HG03159 (cell line): ENCODE results near the gene BARX2.

Source experiments
- ATAC-seq: cut with Tn5 transposase; IDR thresholded peaks from one replicate; pipeline ENCODE4 v1.9.1; 2021; ENCODE audit warnings: mild to moderate bottlenecking, moderate library complexity; ENCODE audit not compliant: unreplicated experiment

BARX2 gene

DNA sequence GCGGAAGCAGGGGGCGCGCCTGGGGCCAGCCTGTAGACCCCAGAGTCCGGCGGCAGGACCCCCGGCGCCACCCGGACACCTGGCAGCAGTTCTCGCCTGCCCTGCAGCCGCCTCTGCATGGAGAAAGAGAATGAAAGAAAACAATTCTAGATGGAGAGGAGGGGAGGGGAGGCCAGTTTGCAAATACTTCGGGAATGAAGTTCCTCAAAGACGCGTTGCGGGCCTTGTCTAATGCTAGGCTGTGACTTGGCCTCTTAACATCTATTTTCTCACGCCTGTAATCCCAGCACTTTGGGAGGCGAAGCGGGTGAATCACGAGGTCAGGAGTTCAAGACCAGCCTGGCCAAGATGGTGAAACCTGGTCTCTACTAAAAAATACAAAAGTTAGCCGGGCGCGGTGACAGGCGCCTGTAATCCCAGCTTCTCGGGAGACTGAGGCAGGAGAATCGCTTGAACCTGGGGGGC lies 2.1 kb upstream of the BARX2 start:
- ATAC-seq = no peak

DNA sequence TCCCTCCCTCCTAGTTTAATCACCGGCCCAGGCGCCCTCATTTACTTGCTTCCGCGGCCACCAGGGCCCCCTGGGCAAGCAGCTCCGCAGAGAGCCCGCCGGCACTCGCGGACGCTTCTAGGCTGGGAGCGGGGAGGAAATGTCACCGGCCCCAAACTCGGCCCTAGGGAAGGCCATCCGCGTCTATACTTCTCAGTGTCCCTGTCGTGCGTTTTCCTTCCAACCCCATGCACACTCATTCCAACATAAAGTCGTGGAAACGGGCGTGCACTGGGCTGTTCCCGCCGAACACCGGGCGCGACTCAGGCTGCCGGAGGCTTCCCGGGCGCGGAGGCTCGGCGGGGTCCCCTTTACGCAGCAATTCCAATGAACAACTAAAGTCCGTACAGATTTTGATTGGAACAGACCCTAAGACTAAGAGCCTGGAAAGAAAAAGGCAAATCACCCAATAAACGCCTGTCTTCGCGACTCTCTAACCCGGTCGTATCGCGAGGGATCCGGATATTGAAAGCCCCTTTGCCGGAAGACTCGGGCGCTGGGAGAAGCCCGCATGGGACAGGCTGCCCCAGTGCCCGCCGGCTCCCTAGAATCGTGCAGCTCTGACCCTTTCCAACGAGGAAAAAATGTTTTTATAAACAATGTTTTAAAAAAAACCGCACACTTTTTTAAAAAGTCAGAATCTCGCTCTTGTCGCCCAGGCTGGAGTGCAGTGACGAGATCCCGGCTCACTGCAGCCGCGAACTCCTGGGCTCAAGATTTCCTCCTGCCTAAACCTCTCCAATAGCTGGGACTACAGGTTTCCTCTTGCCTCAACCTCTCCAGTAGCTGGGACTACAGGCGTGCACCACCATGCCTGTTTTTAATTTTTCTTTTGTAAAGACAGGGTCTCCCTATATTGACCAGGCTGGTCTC lies 1.3 kb upstream of the BARX2 start:
- no peak for ATAC-seq

DNA sequence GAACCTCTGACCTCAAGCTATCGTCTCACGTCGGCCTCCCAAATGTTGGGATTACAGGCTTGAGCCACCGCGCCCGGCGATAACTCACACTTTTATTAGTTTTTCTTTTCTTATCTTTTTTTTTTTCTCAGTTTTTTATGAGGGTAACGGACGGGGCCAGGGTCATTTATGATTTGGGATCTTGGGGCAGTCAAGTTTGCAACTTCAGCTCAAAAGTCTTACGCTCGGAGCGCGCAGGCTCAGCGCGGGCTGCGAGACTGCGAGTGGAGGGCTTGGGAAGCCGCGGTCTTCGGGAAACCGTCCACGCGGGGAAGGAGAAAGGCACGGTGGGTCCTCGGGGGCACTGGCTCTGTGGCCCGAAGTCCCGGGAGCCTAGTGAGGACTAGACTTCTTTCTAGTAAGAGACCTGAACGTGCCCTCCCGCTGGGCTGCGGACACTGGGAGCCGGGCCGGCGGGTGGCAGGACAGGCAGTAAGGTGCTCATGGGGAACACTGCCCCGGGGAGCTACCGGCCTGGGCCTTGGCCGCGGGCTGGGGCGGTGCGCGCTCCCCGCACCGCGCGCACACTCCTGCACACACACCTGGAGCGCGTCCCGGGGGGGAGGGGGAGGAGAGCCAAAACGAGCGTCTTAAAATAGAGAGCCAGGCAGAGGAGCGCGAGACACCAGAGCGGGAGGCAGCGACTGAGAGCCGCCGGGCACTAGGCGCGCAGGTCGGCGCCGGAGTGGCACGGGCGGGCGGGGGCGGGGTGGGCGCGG lies 476 bp upstream of the BARX2 start:
- ATAC-seq = no peak

DNA sequence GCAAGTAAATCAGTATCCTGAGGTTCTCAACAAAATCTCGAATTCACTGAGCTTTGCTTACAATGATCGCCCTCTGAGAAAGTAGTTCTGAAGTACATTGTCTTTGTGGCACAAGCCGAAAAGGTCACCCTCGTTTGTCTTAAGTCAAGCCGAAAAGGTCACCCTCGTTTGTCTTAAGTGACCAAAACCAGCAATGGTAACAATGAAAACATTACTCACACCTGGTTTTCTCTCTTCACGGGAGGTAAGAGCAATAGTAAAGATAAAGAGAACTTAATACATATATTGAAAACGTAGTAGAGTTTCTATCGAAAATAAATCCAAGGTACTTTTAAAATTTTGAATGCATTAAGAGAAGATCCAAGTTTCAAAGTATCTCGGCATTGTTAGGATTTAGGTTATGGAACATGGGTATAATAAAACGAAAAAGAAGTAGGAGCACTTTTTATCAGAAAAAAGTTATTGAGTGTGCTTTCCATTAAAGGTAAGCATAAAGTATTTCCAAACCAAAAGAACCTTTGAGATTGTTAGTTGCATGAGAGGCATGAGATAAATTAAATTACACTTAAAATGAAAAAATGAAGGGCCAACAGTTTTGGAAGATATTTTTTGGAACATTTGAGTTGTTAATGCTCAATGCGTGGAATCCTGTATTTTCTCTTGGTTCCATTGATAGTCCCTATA lies 1.2 kb downstream of the BARX2 start:
- no peak for ATAC-seq

DNA sequence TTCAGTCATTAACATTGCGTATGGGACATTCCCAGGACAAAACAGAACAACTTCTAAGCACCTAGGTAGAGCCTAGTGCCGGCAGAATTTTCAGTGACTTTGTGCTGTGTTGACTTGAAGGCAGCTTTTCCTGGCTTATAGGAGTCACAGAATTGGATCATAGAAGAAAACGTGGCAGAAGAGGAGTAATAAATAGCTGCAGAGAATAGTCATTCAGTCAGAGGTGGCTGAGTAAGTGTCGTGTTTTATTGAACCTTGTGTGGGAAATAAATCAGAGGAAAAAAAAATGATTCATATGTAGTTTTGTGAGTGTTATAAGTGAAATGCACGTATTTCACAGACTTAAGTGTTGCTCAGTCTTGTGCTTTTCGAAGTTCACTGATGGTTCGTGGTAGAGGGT lies 2.1 kb downstream of the BARX2 start:
- no peak for ATAC-seq

DNA sequence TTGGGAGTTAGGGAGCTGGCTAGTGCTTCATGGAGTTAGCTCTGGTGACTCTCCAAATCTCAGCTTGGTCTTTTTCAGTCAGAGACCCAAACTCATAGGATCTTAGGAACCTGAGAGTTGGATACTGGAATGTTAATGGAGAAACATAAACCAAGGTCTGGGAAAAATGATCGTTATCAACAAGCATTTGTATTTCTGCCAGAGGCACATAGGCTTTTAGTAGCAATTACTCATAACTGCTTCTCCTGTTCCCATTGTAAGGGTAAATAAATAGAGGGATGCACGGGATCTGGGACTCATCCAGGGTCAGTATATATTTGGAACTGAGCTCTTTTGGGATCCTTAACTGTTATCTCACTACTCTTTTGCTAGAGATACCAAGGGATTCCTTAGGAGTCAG lies 4.8 kb downstream of the BARX2 start:
- ATAC-seq = no peak

DNA sequence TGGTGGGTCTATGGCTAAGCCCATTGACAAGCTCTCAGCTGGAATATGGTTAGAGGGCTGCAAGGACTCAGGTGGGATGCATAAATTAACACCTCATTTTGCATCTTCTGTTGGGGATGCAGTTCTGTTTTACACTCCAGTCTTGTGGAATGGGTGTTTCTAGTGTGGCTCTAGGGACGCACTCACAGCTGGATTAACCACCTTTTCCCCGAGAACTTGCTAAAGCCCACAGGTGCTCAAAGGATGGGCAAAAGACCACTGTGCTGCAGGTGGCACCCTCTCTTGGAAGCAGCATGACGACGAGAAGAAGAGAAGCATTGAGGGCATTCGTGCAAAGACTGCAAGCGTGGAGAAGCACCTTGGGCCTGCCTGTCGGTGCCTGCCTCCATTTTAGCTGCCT lies 6.9 kb downstream of the BARX2 start:
- ATAC-seq = no peak

DNA sequence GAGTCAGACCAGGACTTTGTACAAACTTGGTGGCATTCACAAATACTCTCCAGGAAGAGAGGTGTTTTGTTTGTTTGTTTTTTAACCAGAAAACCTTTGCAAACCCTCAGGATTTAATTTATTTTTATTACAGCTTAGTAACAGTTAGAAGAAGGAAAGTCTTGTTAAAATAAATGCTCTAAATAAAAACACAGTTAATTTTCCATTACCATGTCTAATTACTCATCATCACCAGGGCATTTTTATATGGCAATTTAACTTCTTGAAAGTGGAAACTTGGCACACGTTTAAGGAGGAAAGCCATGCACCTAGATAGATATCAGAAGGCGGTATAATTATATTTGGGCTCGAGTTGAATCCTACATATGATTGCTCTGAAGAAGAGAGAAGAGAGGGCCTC lies 7.4 kb downstream of the BARX2 start:
- no peak for ATAC-seq

DNA sequence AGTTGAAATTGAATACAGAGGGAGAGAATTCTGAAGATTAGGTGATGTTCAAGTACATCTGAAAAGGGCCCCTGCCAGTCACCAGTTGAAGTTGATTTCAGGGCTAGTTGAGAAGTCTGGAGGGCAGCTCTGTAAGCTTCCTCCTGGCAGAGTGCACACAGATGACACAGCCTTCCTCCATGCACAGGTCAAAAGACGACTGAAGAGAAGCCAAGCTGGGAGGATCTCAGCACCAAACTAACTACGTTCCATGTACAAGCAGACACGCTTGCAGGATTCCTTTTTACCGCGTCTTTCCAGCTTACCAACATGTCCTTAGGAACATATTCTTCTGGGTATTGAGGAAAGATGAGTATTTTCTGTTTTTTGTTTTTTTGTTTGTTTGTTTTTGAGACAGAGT lies 7.9 kb downstream of the BARX2 start:
- no peak for ATAC-seq

DNA sequence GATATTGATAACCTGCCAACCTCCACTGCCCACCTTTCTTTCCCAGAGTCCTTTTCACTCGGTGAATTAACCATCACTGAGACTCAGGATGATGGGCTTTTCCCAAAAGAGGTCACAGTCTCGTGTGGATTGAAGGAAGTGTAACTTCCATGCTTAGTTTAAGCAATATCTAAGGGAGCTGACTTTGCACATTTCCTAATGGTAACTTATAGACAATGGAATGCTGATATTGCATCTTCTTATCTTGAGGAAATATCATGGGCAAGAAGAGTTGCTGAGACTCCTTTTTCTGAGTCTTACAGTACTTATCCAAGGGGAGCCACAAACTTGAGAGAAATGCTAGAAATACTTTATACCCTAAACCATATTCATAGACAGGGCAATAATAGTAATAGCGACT lies 8.8 kb downstream of the BARX2 start:
- no peak for ATAC-seq

DNA sequence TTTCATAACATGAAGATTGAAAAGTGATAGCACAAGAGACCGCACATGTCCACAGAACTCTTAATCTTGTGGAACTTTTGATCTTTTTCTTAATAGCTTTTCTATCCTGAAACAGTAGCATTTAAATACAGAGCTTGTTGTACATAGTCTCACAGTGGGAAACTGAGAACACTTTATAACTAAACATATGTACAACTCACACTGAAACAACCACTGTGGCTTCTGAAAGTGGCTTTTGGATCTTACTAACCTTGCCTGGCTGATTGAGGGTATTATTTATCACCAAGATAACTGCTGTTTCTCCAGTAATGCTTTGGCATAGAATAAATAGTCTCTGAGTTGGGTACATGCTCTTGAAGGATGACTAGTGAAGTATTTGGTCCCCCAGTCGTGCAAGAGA lies 10.2 kb downstream of the BARX2 start:
- no peak for ATAC-seq

DNA sequence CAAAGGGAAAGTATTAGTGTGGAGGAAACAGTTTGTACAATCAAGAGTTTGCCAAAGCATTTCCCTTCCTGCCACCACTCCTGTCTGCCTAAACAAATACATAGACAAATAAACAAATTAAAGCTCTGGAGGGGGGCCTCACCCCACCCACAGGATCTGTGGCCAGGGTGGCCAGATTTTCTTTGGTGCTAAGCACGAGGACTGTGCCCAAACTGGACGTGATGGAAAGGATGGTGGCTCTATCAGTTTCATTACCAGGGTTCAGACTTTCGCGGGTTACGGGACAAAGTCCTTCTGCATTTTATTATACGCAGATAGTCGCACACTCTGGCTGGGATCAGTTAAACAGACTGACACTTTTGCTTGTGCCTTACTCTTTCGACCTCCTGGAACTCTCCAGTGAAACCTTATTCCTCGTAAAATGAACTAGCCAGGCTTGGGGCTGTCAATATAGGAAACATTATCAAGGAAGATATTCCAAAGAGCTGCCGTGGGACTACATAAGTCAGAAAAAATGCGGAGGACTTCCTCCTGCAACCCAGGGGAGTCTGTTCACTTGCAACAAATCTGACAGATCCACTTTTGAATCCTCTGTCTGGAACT lies 11.2 kb downstream of the BARX2 start:
- no peak for ATAC-seq

DNA sequence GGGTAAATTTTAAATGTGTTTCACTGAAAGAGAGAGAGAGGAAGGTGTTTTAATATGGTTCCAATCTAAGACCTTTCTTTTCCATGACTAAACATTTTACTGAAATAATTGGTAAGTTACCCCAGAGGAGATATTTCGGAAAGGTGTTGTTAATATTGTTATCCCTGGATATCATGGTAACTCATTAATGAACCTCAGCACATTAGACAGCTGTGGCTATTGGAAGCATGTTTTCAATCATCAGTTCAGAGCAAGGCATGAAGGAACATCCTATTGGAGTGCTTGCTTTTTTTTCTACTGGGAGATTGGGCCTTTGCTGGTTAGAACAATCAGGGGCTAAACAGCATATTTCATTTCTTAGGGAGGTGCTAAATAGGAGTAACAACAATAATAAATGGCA lies 11.8 kb downstream of the BARX2 start:
- no peak for ATAC-seq

DNA sequence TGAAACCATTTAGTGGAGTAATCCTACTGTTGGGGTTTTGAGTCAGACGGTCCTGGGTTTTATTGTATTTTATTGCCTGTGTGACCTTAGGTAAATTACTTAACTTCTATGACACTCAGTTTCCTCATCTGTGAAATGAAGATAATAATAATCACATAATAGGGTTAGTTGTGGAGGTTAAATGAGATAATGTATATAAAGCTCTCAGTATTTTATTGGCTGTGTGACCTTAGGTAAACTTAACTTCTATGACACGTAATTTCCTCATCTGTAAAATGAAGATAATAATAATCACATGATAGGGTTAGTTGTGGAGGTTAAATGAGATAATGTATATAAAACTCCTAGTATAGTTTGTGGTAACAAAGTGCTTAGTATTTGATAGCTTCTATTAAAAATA lies 13.2 kb downstream of the BARX2 start:
- ATAC-seq = no peak

DNA sequence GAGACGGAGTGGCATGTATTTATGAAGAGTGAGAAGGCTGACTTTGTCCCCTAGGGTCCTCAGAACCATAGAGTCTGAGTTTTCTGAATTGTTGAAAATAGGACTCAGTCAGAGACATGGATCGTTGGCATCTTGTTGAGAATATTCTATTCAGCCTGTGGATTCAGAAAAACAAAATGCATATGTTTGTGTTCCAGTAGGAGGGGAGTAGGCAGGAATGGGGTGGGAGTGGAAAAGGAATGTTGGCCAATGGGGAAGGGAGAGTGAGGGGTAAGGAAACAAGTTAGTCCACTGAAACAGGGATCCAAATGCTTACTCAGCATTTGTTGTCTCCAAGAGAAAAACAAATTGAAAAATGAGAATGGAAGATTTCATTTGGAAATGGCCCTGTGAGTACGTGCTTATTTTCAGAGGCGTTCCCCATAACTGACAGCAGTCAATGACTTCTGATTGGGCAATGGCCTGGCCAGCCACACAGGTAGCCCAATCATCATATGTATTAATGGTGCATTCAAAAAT lies 14.7 kb downstream of the BARX2 start:
- no peak for ATAC-seq

DNA sequence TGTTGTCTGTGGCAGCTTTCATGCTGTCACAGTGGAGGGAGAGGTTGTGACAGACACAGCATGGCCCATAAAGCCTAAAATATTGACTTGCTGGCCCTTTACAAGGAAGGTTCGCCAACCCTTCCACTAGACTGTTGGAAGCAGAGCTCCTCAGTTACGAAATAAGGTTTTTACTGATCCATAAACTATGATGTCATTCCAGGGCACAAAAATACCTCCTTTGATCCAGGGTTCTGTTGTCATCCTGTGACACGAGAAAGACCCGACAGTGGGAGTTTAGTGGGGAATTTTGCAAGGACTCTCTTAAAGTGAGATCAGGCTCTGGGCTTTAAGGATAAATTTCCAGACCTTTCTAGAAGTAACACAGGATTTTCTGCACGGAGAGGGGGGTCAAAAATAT lies 15.7 kb downstream of the BARX2 start:
- ATAC-seq = no peak

DNA sequence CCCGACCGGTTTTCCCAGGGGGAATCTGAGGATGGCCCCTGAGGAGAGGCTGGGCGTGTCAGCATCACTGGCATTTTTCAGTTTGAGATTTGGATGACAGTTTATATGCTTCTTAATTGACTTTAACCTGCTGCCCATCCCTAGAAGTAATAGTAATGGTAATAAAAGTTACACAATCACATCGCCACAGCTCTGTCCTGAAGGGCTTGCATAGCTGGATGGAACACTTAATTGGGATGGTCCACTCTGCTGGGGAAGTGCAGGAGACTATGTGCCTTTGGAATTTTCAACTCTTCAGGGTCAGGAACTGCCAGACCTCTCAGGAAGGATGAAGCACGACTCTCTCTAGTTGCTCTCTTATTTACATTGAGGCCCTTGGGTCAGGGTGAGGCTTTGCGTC lies 16.2 kb downstream of the BARX2 start:
- no peak for ATAC-seq

DNA sequence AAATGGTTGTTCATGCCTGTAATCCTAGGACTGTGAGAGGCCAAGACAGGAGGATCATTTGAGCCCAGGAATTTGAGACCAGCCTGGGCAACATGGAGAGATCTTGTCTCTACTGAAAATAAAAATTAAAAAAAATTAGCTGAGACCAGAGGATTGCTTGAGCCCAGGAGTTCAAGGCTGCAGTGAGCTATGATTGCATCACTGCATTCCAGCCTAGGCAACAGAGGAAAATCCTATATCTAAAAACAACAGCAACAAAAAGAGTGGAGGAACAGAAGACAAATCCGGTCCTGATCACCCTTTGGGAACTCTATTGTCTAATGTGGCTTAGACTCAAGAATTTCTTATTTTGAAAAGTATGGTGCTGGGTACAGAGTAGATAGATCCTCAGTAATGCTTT lies 17.3 kb downstream of the BARX2 start:
- ATAC-seq = no peak

DNA sequence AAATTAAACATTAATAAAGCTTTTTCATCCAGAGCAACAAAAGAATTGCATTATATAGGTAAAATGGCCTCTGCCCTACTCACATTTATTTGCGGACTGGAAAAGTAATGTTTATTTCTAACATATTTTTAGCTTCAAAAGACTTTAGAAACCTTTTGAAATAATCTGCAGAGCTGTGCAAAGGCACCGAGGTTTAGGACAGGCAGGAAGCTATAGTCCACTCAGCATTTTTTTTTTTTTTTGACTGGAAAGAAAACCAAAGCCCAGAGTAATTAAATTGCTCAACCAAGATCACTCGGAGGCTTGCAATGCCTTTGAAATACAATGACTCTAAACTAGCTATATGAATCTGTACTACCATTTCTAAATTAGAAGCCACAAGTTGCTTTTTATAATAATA lies 19.1 kb downstream of the BARX2 start:
- no peak for ATAC-seq

DNA sequence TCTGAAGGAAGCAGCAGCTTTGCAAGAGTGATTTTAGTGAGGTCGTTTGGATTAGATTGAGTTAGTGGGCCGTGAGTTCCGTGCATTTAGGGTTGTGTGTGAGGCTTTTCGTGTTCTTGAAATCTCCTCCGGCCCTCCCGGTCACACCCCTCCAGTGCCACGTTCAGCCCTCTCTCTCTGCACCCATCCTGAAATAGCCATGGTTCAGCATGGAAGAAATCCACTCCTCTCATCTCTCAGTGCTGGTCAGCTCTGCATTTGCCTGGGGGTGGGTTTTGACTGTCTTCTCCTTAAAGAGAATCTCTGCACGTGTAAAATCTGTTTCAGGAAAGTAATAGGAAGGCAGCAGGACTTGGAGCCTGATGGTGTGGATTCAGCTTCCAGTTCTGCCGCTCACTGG lies 19.8 kb downstream of the BARX2 start:
- no peak for ATAC-seq

DNA sequence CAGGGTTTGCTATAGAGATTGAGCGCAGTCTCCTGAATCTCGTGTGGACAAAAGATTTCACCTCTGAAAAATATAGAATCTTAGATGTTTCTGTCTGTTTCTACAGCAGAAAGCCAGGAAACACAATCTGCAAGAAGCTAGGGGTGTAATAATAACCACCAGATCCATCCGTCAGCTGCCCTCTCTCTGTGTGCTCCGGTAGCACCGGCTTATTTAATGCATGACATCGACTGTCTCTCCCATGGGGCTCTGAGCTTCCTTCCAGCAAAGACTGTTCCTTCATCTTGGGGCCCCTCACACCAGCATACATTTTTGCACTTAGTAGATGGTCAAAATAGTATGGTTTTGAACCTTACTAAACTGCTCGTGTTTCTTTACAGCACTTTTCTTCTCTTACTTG lies 20.2 kb downstream of the BARX2 start:
- ATAC-seq = no peak
